Measurements from ENCODE around the gene LRIT2. TPM values are rescaled to one million over a fixed set of nuclear protein-coding genes. Genes with fewer than 3 reads are reported as not detected.

Gene LRIT2
- total RNA-seq, 1 donor from 2014 or later, result not detected

GRCh38 chr10:84265418-84265817 is 40.1 kb upstream of the LRIT2 start:
- Mint-ChIP-seq H3K36me3 (ENCODE audit: insufficient read depth) (no peaks in the 10 kb centered on the region), H3K27me3 (peaks cover 26% of the 10 kb centered on the region), H3K4me3 (ENCODE audit: low read depth) (no peak overlapping the region), H3K27ac (no peak overlapping the region), H3K9me3 (ENCODE audit: low read depth) (no peaks in the 10 kb centered on the region), H3K4me1 (ENCODE audit: low read depth) (peaks cover 8% of the 10 kb centered on the region)
- no peak for TF ChIP-seq CTCF (IDR thresholded peaks at IDR 0.05; ENCODE audit: unreplicated experiment)
- DNase-seq (ENCODE audit: low spot score, unreplicated experiment), result no peak

GRCh38 chr10:84264611-84265141 is 39.3 kb upstream of the LRIT2 start:
- DNase-seq (ENCODE audit: low spot score, unreplicated experiment), result peak; percentile 60
- H3K4me3 Mint-ChIP-seq (ENCODE audit: low read depth), result no peak overlapping the region
- peaks cover 26% of the 10 kb centered on the region for H3K27me3 Mint-ChIP-seq
- no peaks in the 10 kb centered on the region for H3K9me3 Mint-ChIP-seq (ENCODE audit: low read depth)
- no peaks in the 10 kb centered on the region for H3K36me3 Mint-ChIP-seq (ENCODE audit: insufficient read depth)
- H3K27ac Mint-ChIP-seq, result no peak overlapping the region
- TF ChIP-seq CTCF (IDR thresholded peaks at IDR 0.05; ENCODE audit: unreplicated experiment), result peak; percentile 97
- peaks cover 7% of the 10 kb centered on the region for H3K4me1 Mint-ChIP-seq (ENCODE audit: low read depth)

GRCh38 chr10:84263716-84264115 is 38.4 kb upstream of the LRIT2 start:
- Mint-ChIP-seq H3K36me3 (ENCODE audit: insufficient read depth) (no peaks in the 10 kb centered on the region), H3K27me3 (peaks cover 26% of the 10 kb centered on the region), H3K27ac (no peak overlapping the region), H3K4me1 (ENCODE audit: low read depth) (peaks cover 7% of the 10 kb centered on the region), H3K4me3 (ENCODE audit: low read depth) (no peak overlapping the region), H3K9me3 (ENCODE audit: low read depth) (no peaks in the 10 kb centered on the region)
- no peak for DNase-seq (ENCODE audit: low spot score, unreplicated experiment)
- no peak for TF ChIP-seq CTCF (IDR thresholded peaks at IDR 0.05; ENCODE audit: unreplicated experiment)

GRCh38 chr10:84262190-84262956 is 37.0 kb upstream of the LRIT2 start:
- DNase-seq (ENCODE audit: low spot score, unreplicated experiment), result no peak
- no peak for TF ChIP-seq CTCF (IDR thresholded peaks at IDR 0.05; ENCODE audit: unreplicated experiment)
- no peak overlapping the region for H3K4me3 Mint-ChIP-seq (ENCODE audit: low read depth)
- no peaks in the 10 kb centered on the region for H3K36me3 Mint-ChIP-seq (ENCODE audit: insufficient read depth)
- peaks cover 30% of the 10 kb centered on the region for H3K27me3 Mint-ChIP-seq
- H3K27ac Mint-ChIP-seq, result no peak overlapping the region
- H3K9me3 Mint-ChIP-seq (ENCODE audit: low read depth), result no peaks in the 10 kb centered on the region
- H3K4me1 Mint-ChIP-seq (ENCODE audit: low read depth), result peaks cover under 1% of the 10 kb centered on the region

GRCh38 chr10:84261236-84261915 is 36.0 kb upstream of the LRIT2 start:
- no peaks in the 10 kb centered on the region for H3K9me3 Mint-ChIP-seq (ENCODE audit: low read depth)
- no peak for DNase-seq (ENCODE audit: low spot score, unreplicated experiment)
- no peak overlapping the region for H3K4me3 Mint-ChIP-seq (ENCODE audit: low read depth)
- H3K4me1 Mint-ChIP-seq (ENCODE audit: low read depth), result no peaks in the 10 kb centered on the region
- H3K27me3 Mint-ChIP-seq, result peaks cover 37% of the 10 kb centered on the region
- H3K27ac Mint-ChIP-seq, result no peak overlapping the region
- H3K36me3 Mint-ChIP-seq (ENCODE audit: insufficient read depth), result no peaks in the 10 kb centered on the region
- no peak for TF ChIP-seq CTCF (IDR thresholded peaks at IDR 0.05; ENCODE audit: unreplicated experiment)
